K562 (cell line): ENCODE measurements around the gene AK5. TPM values are rescaled to one million over a fixed set of nuclear protein-coding genes. Genes with fewer than 3 reads are reported as not detected.

Experiments
- C11orf30 ChIP-seq: fragments of 450-650 bp; IDR thresholded peaks from 2 replicates; pipeline ENCODE4 v1.6.1; 2016; ENCODE audit warnings: low read depth, mild to moderate bottlenecking
- EHMT2 ChIP-seq: fragments of 450-650 bp; IDR thresholded peaks from 2 replicates; pipeline ENCODE4 v1.6.1; 2018; ENCODE audit warnings: antibody characterized with exemption
- ETV5 ChIP-seq: sonication (generic); formaldehyde crosslinking; IDR thresholded peaks from 2 replicates; pipeline ENCODE4 v1.4.0; 2020; ENCODE audit warnings: low read depth, mild to moderate bottlenecking, missing genetic modification reagents
- NFE2L1 ChIP-seq: fragments of 450-650 bp; IDR thresholded peaks from 2 replicates; pipeline ENCODE4 v1.6.1; 2016; ENCODE audit warnings: missing genetic modification characterization, low read depth, mild to moderate bottlenecking, missing compliant biosample characterization, moderate library complexity, borderline replicate concordance
- RAD21 ChIP-seq, 2 experiments: fragments of 250-450 bp in 1 of 2; fragments of 450-650 bp in 1 of 2; sonication (Bioruptor Pico) in 1 of 2; formaldehyde crosslinking in 1 of 2; IDR thresholded peaks in 1 of 2; conservative IDR thresholded peaks in 1 of 2; 2 replicates each; pipeline versions ENCODE4 v1.4.0 to v1.8.0; 2020 to 2022; ENCODE audit warnings: mild to moderate bottlenecking in 2 of 2, moderate library complexity in 1 of 2
- ZBED1 ChIP-seq: IDR thresholded peaks from 2 replicates; pipeline ENCODE4 v1.6.1; 2014
- ZFX ChIP-seq: sonication (generic); formaldehyde crosslinking; IDR thresholded peaks from 2 replicates; pipeline ENCODE4 v1.8.0; 2022; ENCODE audit warnings: mild to moderate bottlenecking, missing genetic modification reagents, moderate library complexity
- ZNF239 ChIP-seq: fragments of 250-450 bp; sonication (Bioruptor Pico); IDR thresholded peaks from 2 replicates; pipeline ENCODE4 v1.4.0; 2020; ENCODE audit warnings: mild to moderate bottlenecking
- ZNF408 ChIP-seq: fragments of 250-450 bp; sonication (Bioruptor Pico); IDR thresholded peaks from 2 replicates; pipeline ENCODE4 v1.4.0; 2020; ENCODE audit warnings: low read depth, mild to moderate bottlenecking, moderate library complexity
- ZNF668 ChIP-seq: fragments of 250-450 bp; sonication (Bioruptor Pico); IDR thresholded peaks from 2 replicates; pipeline ENCODE4 v1.8.0; 2022; ENCODE audit warnings: mild to moderate bottlenecking, inconsistent platforms
- polyA plus RNA-seq, 8 experiments: library from polyadenylated mRNA; depleted of rRNA in 4 of 8; stranded (reverse) in 5 of 8; unstranded in 3 of 8; fragments of >200 nt; fragmentation: Nextera tagmentation in 2 of 8; fragmentation: Illumina TruSeq in 1 of 8; extraction: Ambion mirVana in 2 of 8; extraction: Trizol in 1 of 8; gene quantifications; 2 replicates each; pipeline versions ENCODE4 v1.2.1 to v1.2.3, GENCODE V29; 2011 to 2014; ENCODE audit warnings: inconsistent platforms in 1 of 8, missing spikeins in 1 of 8
- total RNA-seq, 7 experiments: library from RNA; depleted of rRNA in 6 of 7; stranded (reverse); fragments of >200 nt in 6 of 7; fragmentation: Illumina TruSeq in 2 of 7; extraction: Trizol in 2 of 7; gene quantifications; 2 replicates each; pipeline versions ENCODE4 v1.2.1 to v1.2.3, GENCODE V29; 2011 to 2021; ENCODE audit warnings: low replicate concordance in 1 of 7
- TF ChIP-seq, protein P1 (sequence below): fragments of 250-450 bp; sonication (Bioruptor Pico); IDR thresholded peaks from 2 replicates; pipeline ENCODE4 v1.8.0; 2022; ENCODE audit warnings: inconsistent platforms
- TF ChIP-seq, protein P2 (sequence below): fragments of 450-650 bp; IDR thresholded peaks from 2 replicates; pipeline ENCODE4 v1.6.1; 2016; ENCODE audit warnings: low read depth, mild to moderate bottlenecking, moderate library complexity
- TF ChIP-seq, protein P3 (sequence below): IDR thresholded peaks from 2 replicates; pipeline ENCODE4 v1.6.1; 2011; ENCODE audit warnings: borderline replicate concordance, low read depth, mild to moderate bottlenecking, moderate library complexity, low read length; ENCODE audit not compliant: insufficient read depth, poor library complexity, severe bottlenecking
- TF ChIP-seq, protein P4 (sequence below): conservative IDR thresholded peaks from 2 replicates; pipeline ENCODE4 v1.6.1; 2011; ENCODE audit warnings: low read depth, mild to moderate bottlenecking, low read length; ENCODE audit not compliant: control insufficient read depth

Gene AK5
- total and polyA plus RNA-seq, 9 of the 15 experiments (the other 6 are each of a cell fraction or from before 2014, with no cell fraction given) = 0.06 TPM; not detected in 8

DNA sequence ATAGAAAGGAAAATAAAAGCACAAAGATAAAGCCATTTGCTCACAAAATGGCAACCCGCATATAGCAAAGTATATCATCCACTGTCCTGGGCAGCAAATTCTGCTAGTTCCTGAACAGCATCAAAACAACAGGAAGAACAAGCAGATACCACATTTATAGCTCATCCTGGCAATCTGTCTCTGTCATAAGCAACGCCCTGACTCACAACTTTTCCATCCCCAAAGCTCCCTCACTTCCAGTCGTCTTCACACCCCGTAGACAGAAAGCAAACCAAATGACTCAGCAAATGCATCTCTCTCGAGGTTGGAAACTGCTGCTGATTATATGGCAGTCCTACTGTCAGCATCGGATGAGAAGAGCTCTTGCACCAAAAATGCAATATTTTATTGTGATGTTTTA lies 65.8 kb downstream of the AK5 start (continued):
- TF ChIP-seq ETV5 (CRISPR knock-in tag) = peak; percentile 26; the same call in 1 of the 2 replicates
- TF ChIP-seq NFE2L1 (tag) = peak; percentile 82
- TF ChIP-seq, protein P1, sequence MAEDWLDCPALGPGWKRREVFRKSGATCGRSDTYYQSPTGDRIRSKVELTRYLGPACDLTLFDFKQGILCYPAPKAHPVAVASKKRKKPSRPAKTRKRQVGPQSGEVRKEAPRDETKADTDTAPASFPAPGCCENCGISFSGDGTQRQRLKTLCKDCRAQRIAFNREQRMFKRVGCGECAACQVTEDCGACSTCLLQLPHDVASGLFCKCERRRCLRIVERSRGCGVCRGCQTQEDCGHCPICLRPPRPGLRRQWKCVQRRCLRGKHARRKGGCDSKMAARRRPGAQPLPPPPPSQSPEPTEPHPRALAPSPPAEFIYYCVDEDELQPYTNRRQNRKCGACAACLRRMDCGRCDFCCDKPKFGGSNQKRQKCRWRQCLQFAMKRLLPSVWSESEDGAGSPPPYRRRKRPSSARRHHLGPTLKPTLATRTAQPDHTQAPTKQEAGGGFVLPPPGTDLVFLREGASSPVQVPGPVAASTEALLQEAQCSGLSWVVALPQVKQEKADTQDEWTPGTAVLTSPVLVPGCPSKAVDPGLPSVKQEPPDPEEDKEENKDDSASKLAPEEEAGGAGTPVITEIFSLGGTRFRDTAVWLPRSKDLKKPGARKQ (CRISPR knock-in tag) = no peak
- peak; percentile 47 for TF ChIP-seq EHMT2
- TF ChIP-seq, protein P2, sequence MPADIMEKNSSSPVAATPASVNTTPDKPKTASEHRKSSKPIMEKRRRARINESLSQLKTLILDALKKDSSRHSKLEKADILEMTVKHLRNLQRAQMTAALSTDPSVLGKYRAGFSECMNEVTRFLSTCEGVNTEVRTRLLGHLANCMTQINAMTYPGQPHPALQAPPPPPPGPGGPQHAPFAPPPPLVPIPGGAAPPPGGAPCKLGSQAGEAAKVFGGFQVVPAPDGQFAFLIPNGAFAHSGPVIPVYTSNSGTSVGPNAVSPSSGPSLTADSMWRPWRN = no peak
- no peak for TF ChIP-seq ZNF408 (CRISPR knock-in tag)
- no peak for TF ChIP-seq ZNF668 (CRISPR knock-in tag)
- no peak for TF ChIP-seq ZBED1
- no peak for TF ChIP-seq ZFX (CRISPR knock-in tag)
- TF ChIP-seq C11orf30 = peak; percentile 94
- no peak for TF ChIP-seq RAD21 (CRISPR knock-in tag; conservative IDR thresholded peaks at IDR 0.05 in 1 of 2, IDR thresholded peaks at IDR 0.05 in 1 of 2)
- no peak for TF ChIP-seq ZNF239
- TF ChIP-seq, protein P3, sequence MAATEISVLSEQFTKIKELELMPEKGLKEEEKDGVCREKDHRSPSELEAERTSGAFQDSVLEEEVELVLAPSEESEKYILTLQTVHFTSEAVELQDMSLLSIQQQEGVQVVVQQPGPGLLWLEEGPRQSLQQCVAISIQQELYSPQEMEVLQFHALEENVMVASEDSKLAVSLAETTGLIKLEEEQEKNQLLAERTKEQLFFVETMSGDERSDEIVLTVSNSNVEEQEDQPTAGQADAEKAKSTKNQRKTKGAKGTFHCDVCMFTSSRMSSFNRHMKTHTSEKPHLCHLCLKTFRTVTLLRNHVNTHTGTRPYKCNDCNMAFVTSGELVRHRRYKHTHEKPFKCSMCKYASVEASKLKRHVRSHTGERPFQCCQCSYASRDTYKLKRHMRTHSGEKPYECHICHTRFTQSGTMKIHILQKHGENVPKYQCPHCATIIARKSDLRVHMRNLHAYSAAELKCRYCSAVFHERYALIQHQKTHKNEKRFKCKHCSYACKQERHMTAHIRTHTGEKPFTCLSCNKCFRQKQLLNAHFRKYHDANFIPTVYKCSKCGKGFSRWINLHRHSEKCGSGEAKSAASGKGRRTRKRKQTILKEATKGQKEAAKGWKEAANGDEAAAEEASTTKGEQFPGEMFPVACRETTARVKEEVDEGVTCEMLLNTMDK = no peak
- TF ChIP-seq, protein P4, sequence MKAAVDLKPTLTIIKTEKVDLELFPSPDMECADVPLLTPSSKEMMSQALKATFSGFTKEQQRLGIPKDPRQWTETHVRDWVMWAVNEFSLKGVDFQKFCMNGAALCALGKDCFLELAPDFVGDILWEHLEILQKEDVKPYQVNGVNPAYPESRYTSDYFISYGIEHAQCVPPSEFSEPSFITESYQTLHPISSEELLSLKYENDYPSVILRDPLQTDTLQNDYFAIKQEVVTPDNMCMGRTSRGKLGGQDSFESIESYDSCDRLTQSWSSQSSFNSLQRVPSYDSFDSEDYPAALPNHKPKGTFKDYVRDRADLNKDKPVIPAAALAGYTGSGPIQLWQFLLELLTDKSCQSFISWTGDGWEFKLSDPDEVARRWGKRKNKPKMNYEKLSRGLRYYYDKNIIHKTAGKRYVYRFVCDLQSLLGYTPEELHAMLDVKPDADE = no peak
